ENCODE results near the gene LY9. TPM values are rescaled to one million over a fixed set of nuclear protein-coding genes. Genes with fewer than 3 reads are reported as not detected.

The LY9 gene
- polyA plus RNA-seq, 1 experiment: not detected

DNA sequence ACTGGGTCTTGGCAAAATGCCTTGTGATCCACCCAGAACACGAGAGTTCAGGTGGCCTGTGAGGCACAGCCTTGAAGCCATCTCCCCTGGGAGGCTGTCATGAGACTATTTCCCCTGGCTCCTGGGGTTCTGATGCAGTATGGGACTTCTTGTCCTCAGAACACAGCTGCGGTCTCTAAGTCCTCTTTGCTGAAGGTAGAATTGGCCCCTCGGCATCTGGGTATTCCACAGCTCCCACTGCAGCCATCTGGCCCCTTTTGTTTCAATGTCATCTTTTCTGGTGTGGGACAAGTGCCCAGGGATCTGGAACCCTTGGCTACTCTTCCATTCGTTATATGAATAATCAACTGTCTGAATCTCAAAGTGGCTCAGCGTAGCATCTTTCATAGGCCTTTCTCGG, 17.0 kb upstream of the LY9 start:
- DNase-seq (ENCODE audit: low read depth): no peak
- H3K4me3 ChIP-seq (ENCODE audit: low read depth, low read length): no peak overlapping the region
- ChIA-PET POLR2A (no interaction called here), CTCF (interaction anchor here (1.2 kb wide), 1 partner anchor 173 kb away, joined by 4 read pairs; no protein-coding TSS in a partner anchor)
- TF ChIP-seq, protein P1, sequence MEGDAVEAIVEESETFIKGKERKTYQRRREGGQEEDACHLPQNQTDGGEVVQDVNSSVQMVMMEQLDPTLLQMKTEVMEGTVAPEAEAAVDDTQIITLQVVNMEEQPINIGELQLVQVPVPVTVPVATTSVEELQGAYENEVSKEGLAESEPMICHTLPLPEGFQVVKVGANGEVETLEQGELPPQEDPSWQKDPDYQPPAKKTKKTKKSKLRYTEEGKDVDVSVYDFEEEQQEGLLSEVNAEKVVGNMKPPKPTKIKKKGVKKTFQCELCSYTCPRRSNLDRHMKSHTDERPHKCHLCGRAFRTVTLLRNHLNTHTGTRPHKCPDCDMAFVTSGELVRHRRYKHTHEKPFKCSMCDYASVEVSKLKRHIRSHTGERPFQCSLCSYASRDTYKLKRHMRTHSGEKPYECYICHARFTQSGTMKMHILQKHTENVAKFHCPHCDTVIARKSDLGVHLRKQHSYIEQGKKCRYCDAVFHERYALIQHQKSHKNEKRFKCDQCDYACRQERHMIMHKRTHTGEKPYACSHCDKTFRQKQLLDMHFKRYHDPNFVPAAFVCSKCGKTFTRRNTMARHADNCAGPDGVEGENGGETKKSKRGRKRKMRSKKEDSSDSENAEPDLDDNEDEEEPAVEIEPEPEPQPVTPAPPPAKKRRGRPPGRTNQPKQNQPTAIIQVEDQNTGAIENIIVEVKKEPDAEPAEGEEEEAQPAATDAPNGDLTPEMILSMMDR (IDR thresholded peaks at IDR 0.05; ENCODE audit: insufficient read depth, low read depth, low read length): no peak
- H3K36me3 ChIP-seq (ENCODE audit: control insufficient read depth, insufficient read depth, low read length): no peaks in the 10 kb centered on the region
- H3K27me3 ChIP-seq (ENCODE audit: control insufficient read depth, insufficient read depth, low read length): no peaks in the 10 kb centered on the region; the same call in 1 of the 2 replicates

DNA sequence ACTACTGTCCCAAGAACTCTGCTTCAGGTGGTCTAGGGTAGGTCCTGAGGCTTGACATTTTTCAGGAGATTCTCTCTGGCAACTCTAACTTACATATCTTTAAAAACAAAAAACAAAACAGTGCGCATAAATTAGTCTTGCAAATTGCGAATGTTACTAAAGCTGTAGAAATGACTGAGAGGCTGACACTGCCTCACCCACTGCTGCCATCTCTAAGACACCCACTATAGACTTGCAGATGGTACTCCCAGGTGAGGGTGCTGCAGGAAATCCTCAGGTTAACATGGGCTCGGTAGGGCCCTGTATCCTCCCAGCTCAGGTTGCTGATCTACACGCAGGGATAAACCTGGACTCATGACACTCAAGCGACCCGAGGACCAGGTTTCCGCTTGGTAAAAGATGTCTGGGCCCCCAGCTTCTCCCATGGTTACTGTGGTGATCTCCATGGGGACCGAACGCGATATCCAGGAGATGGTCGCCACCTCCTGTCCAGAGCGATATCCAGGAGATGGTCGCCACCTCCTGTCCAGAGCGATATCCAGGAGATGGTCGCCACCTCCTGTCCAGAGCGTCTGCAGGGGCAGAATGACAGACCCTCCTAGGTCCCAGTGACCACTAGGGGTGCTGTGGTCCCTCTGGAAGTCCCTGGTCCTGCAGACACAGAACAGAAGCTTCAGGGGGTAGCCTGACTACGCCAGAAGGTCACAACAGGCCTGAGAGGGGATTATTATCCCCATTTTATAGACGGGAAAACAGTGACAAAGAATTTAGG, 16.2 kb upstream of the LY9 start:
- ChIA-PET CTCF (interaction anchor here (1.0 to 1.3 kb wide), 3 partner anchors 29 to 172 kb away, joined by 3 to 4 read pairs (median 4); no protein-coding TSS in a partner anchor), POLR2A (no interaction called here)
- no peak for DNase-seq (ENCODE audit: low read depth)
- Histone ChIP-seq H3K4me3 (ENCODE audit: low read depth, low read length) (no peak overlapping the region), H3K27me3 (ENCODE audit: control insufficient read depth, insufficient read depth, low read length) (no peaks in the 10 kb centered on the region; the same call in 1 of the 2 replicates), H3K36me3 (ENCODE audit: control insufficient read depth, insufficient read depth, low read length) (no peaks in the 10 kb centered on the region)
- TF ChIP-seq, protein P1 (IDR thresholded peaks at IDR 0.05; ENCODE audit: insufficient read depth, low read depth, low read length): peak; percentile 34

DNA sequence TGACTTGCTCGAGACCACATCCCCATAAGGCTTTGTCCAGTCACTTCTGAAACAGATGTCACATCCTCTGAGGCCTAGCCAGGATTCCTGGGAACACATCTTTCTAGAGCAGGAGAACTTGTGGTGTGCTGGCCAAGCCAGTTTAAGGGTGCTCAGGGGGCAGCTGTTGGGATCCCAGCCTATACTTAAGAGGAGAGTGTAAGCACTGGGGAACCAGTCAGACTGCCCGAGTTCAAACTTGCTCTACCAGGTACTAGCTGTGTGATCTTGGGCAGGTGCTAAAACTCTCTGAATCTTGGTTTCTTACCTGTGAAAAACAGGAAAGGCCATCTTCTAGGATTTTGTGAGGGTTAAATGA, 15.6 kb upstream of the LY9 start:
- TF ChIP-seq, protein P1 (IDR thresholded peaks at IDR 0.05; ENCODE audit: insufficient read depth, low read depth, low read length): no peak
- Histone ChIP-seq H3K36me3 (ENCODE audit: control insufficient read depth, insufficient read depth, low read length) (no peaks in the 10 kb centered on the region), H3K27me3 (ENCODE audit: control insufficient read depth, insufficient read depth, low read length) (no peaks in the 10 kb centered on the region), H3K4me3 (ENCODE audit: low read depth, low read length) (no peak overlapping the region)
- no peak for DNase-seq (ENCODE audit: low read depth)
- CTCF ChIA-PET: interaction anchor here (1.0 to 1.3 kb wide), 2 partner anchors 28 to 105 kb away, joined by 3 to 4 read pairs; no protein-coding TSS in a partner anchor
- POLR2A ChIA-PET: no interaction called here

- CTCF ChIA-PET: interaction anchor here (1.3 to 1.5 kb wide), 3 partner anchors 27 to 170 kb away, joined by 4 read pairs; no protein-coding TSS in a partner anchor
Observed at GRCh38 chr1:160781186-160781766, 14.7 kb upstream of the LY9 start.

More at GRCh38 chr1:160781186-160781766, 14.7 kb upstream of the LY9 start:
- POLR2A ChIA-PET: no interaction called here
- Histone ChIP-seq H3K36me3 (ENCODE audit: control insufficient read depth, insufficient read depth, low read length) (no peaks in the 10 kb centered on the region), H3K4me3 (ENCODE audit: low read depth, low read length) (no peak overlapping the region), H3K27me3 (ENCODE audit: control insufficient read depth, insufficient read depth, low read length) (no peaks in the 10 kb centered on the region)
- TF ChIP-seq, protein P1 (IDR thresholded peaks at IDR 0.05; ENCODE audit: insufficient read depth, low read depth, low read length): no peak
- DNase-seq (ENCODE audit: low read depth): no peak

Data from BJ (cell line).